Activated B cell treated with CpG ODN at 0.5 μM for 24 hours (primary cell): Measurements from ENCODE around the gene NFE2L3. TPM values are rescaled to one million over a fixed set of nuclear protein-coding genes. Genes with fewer than 3 reads are reported as not detected.
"Not testable (repeated sequence)": the region's sequence is repeated elsewhere in the genome, so short reads cannot be mapped to it uniquely, and the experiment has no call there.

Experiments
- ATAC-seq: fragments of 200-7000 bp; cut with Tn5 transposase; one replicate; pipeline ENCODE4 v1.10.0; 2021; ENCODE audit warnings: low read depth, mild to moderate bottlenecking, moderate library complexity
- CTCF ChIA-PET: fragments of 350-600 bp; sonication (Branson Sonifier 250); formaldehyde crosslinking; loops from one replicate; lab custom pipeline; 2021; ENCODE audit warnings: antibody characterized with exemption; lab: Charles Lee
- POLR2A ChIA-PET: fragments of 350-600 bp; sonication (Branson Sonifier 250); formaldehyde crosslinking; loops from one replicate; lab custom pipeline; 2021; ENCODE audit warnings: antibody characterized with exemption; lab: Charles Lee
- DNase-seq: peaks from one replicate; pipeline ENCODE4 v3.0.0; 2022
- H3K27ac Mint-ChIP-seq: one replicate; pipeline ENCODE4 v1.8.0; 2020; ENCODE audit warnings: mixed read lengths
- H3K27me3 Mint-ChIP-seq: one replicate; pipeline ENCODE4 v1.8.0; 2021; ENCODE audit warnings: mixed read lengths
- H3K36me3 Mint-ChIP-seq: one replicate; pipeline ENCODE4 v1.8.0; 2021; ENCODE audit warnings: low read depth, mixed read lengths
- H3K4me1 Mint-ChIP-seq: one replicate; pipeline ENCODE4 v1.8.0; 2021; ENCODE audit warnings: mixed read lengths
- H3K4me3 Mint-ChIP-seq: one replicate; pipeline ENCODE4 v1.8.0; 2020; ENCODE audit warnings: mild to moderate bottlenecking, mixed read lengths
- H3K9me3 Mint-ChIP-seq: one replicate; pipeline ENCODE4 v1.8.0; 2020; ENCODE audit warnings: mixed read lengths
- CTCF ChIP-seq: fragments of 200-600 bp; IDR thresholded peaks from one replicate; pipeline ENCODE4 v1.8.0; 2022; ENCODE audit warnings: antibody characterized with exemption, mild to moderate bottlenecking
- intact Hi-C: fragments of 100-400 bp; cut with micrococcal nuclease; formaldehyde crosslinking; loops from one replicate; pipeline ENCODE4 v1.15.1; 2024
- total RNA-seq: library from RNA; stranded (reverse); gene quantifications from 2 replicates; pipeline ENCODE4 v1.2.3, GENCODE V29; 2022

Gene NFE2L3
- total RNA-seq, 1 donor from 2014 or later: 2.7 TPM

GRCh38 chr7:26147030-26147429 lies 5.0 kb upstream of the NFE2L3 start:
- intact Hi-C loops: no loop called here
- no peak for DNase-seq
- H3K27me3 Mint-ChIP-seq: peaks cover 12% of the 10 kb centered on the region
- CTCF ChIA-PET: no interaction called here
- no peak for ATAC-seq
- no peaks in the 10 kb centered on the region for H3K36me3 Mint-ChIP-seq
- POLR2A ChIA-PET: no interaction called here
- H3K4me3 Mint-ChIP-seq: no peak overlapping the region
- no peak overlapping the region for H3K27ac Mint-ChIP-seq
- H3K4me1 Mint-ChIP-seq: peaks cover 10% of the 10 kb centered on the region
- TF ChIP-seq CTCF: no peak
- H3K9me3 Mint-ChIP-seq: no peaks in the 10 kb centered on the region

DNA sequence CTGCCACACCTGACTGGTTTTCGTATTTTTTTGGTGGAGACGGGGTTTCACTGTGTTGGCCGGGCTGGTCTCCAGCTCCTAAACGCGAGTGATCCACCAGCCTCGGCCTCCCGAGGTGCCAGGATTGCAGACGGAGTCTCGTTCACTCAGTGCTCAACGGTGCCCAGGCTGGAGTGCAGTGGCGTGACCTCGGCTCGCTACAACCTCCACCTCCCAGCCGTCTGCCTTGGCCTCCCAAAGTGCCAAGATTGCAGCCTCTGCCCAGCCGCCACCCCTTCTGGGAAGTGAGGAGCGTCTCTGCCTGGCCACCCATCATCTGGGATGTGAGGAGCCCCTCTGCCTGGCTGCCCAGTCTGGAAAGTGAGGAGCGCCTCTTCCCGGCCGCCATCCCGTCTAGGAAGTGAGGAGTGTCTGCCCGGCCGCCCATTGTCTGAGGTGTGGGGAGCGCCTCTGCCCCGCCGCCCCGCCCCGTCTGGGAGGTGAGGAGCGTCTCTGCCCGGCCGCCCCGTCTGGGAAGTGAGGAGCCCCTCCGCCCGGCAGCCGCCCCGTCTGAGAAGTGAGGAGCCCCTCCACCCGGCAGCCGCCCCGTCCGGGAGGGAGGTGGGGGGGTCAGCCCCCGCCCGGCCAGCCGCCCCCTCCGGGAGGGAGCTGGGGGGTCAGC lies 4.2 kb upstream of the NFE2L3 start:
- ATAC-seq, H3K4me1 Mint-ChIP-seq: not testable (repeated sequence)

GRCh38 chr7:26148307-26148700 lies 3.7 kb upstream of the NFE2L3 start:
- ATAC-seq, H3K4me3 Mint-ChIP-seq: not testable (repeated sequence)

More for the DNA sequence above, 4.2 kb upstream of the NFE2L3 start:
- H3K36me3 Mint-ChIP-seq, intact Hi-C loops, CTCF ChIA-PET, H3K4me3 Mint-ChIP-seq, H3K27ac Mint-ChIP-seq, DNase-seq, H3K9me3 Mint-ChIP-seq, POLR2A ChIA-PET: not testable (repeated sequence)
- peaks cover 12% of the 10 kb centered on the region for H3K27me3 Mint-ChIP-seq

GRCh38 chr7:26149391-26149977 lies 2.5 kb upstream of the NFE2L3 start:
- Mint-ChIP-seq H3K27ac (no peak overlapping the region), H3K27me3 (peaks cover 2% of the 10 kb centered on the region), H3K36me3 (no peaks in the 10 kb centered on the region), H3K4me1 (peaks cover 23% of the 10 kb centered on the region), H3K9me3 (no peaks in the 10 kb centered on the region), H3K4me3 (no peak overlapping the region)
- no peak for DNase-seq
- POLR2A ChIA-PET: no interaction called here
- CTCF ChIA-PET: no interaction called here
- TF ChIP-seq CTCF: no peak
- no peak for ATAC-seq
- intact Hi-C loops: no loop called here

More at GRCh38 chr7:26148307-26148700, 3.7 kb upstream of the NFE2L3 start:
- CTCF ChIA-PET, POLR2A ChIA-PET, H3K27ac Mint-ChIP-seq, DNase-seq, H3K36me3 Mint-ChIP-seq, H3K27me3 Mint-ChIP-seq, H3K9me3 Mint-ChIP-seq, intact Hi-C loops: not testable (repeated sequence)
- peaks cover 14% of the 10 kb centered on the region for H3K4me1 Mint-ChIP-seq

DNA sequence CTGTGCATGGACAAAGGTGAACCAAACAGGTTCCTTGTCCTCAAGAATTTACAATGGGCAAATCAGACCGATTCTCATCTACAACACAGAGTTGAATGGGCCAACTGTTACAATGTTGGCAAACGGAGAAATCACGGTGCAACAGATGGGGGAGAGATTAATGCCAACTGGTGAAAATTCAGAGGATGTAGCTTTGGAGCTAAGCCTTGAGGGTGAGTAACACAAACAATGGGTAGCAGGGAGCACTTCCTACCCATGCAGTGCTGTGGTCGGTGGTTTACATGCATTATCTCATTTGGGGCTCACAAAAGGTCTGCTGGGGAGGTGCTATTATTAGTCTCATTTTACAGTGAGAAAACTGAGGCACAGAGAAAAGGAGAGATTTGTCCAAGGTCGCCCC lies 902 bp upstream of the NFE2L3 start:
- peaks cover under 1% of the 10 kb centered on the region for H3K27me3 Mint-ChIP-seq
- peak overlapping the region; percentile 94 for H3K4me3 Mint-ChIP-seq
- ATAC-seq (no peak), DNase-seq (no peak)
- intact Hi-C loops: loop anchor here (5.0 kb wide), 3 partner anchors 141 to 1011 kb away; partner anchors contain the start of gene SNX10
- peak overlapping the region; percentile 39 for H3K27ac Mint-ChIP-seq
- CTCF ChIA-PET: interaction anchor here (0.8 to 3.0 kb wide), 8 partner anchors 44 to 215 kb away, joined by 3 to 15 read pairs (median 4); partner anchors contain the start of gene CBX3
- H3K9me3 Mint-ChIP-seq: no peaks in the 10 kb centered on the region
- no peak for TF ChIP-seq CTCF
- H3K36me3 Mint-ChIP-seq: no peaks in the 10 kb centered on the region
- H3K4me1 Mint-ChIP-seq: peaks cover 37% of the 10 kb centered on the region
- POLR2A ChIA-PET: interaction anchor here (0.5 to 2.2 kb wide), 6 partner anchors 16 to 143 kb away, joined by 3 to 72 read pairs (median 6); partner anchors contain the start of genes CBX3 and HNRNPA2B1

DNA sequence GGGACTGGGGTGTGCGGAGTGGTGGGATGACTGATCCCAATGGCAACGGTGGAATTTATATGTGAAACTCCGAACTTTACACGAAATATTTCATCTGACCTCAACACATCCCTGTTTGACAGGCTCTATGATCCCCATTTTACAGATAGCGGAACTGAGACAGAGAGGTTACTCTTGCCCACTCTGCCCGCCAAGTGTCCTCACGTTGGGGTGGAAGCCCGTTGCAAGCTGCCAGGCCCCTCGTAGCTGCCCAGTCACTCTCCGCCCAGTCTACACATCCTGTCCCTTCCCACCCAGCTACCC lies 397 bp upstream of the NFE2L3 start:
- Mint-ChIP-seq H3K27me3 (no peaks in the 10 kb centered on the region), H3K4me1 (peaks cover 42% of the 10 kb centered on the region), H3K27ac (peak overlapping the region; percentile 86), H3K9me3 (no peaks in the 10 kb centered on the region), H3K36me3 (no peaks in the 10 kb centered on the region), H3K4me3 (peak overlapping the region; percentile 94)
- ChIA-PET POLR2A (interaction anchor here (0.7 to 2.2 kb wide), 14 partner anchors 10 to 247 kb away, joined by 3 to 72 read pairs (median 6); partner anchors contain the start of genes CBX3 and HNRNPA2B1), CTCF (interaction anchor here (0.7 to 3.0 kb wide), 15 partner anchors 21 to 214 kb away, joined by 3 to 15 read pairs (median 4); partner anchors contain the start of gene CBX3)
- DNase-seq: no peak
- intact Hi-C loops: loop anchor here (5.0 kb wide), 3 partner anchors 141 to 1011 kb away; partner anchors contain the start of gene SNX10
- no peak for TF ChIP-seq CTCF
- ATAC-seq: no peak

GRCh38 chr7:26152782-26153240 lies 813 bp downstream of the NFE2L3 start:
- H3K27ac Mint-ChIP-seq: peak overlapping the region; percentile 54
- not testable (repeated sequence) for H3K36me3 Mint-ChIP-seq

More at GRCh38 chr7:26152782-26153240, 813 bp downstream of the NFE2L3 start:
- CTCF ChIA-PET: interaction anchor here (1.1 to 3.0 kb wide), 6 partner anchors 35 to 213 kb away, joined by 3 to 15 read pairs (median 4); no protein-coding TSS in a partner anchor
- H3K9me3 Mint-ChIP-seq, H3K27me3 Mint-ChIP-seq: not testable (repeated sequence)
- peak overlapping the region; percentile 87 for H3K4me3 Mint-ChIP-seq
- ATAC-seq (peak; percentile 2), DNase-seq (peak; percentile 50)
- peaks cover 54% of the 10 kb centered on the region for H3K4me1 Mint-ChIP-seq
- POLR2A ChIA-PET: interaction anchor here (0.9 to 2.2 kb wide), 11 partner anchors 14 to 258 kb away, joined by 3 to 72 read pairs (median 6); partner anchors contain the start of genes CBX3, HNRNPA2B1 and SNX10
- intact Hi-C loops: loop anchor here (1.0 to 5.0 kb wide), 6 partner anchors 47 to 1009 kb away; partner anchors contain the start of genes HNRNPA2B1 and SNX10
